Fibroblast of villous mesenchyme (primary cell): Measurements from ENCODE around the gene AASDH. TPM values are rescaled to one million over a fixed set of nuclear protein-coding genes. Genes with fewer than 3 reads are reported as not detected.

Source experiments
- DNase-seq: peaks from one replicate; pipeline ENCODE4 v3.0.0-alpha.2; 2010; ENCODE audit warnings: low read depth
- H3K4me3 ChIP-seq: 2 replicates; pipeline ENCODE4 v1.5.1; 2011; ENCODE audit warnings: low read depth, mild to moderate bottlenecking, low read length
- CTCF ChIP-seq: IDR thresholded peaks from 2 replicates; pipeline ENCODE4 v1.5.1; 2012; ENCODE audit warnings: low read depth, mild to moderate bottlenecking, low read length; ENCODE audit not compliant: insufficient read depth
- small RNA-seq: library from RNA; depleted of rRNA; stranded (forward); fragments of <200 nt; gene quantifications from one replicate; pipeline ENCODE3, GENCODE V24; 2012
- total RNA-seq: library from RNA; depleted of rRNA; stranded (reverse); fragments of >200 nt; gene quantifications from 2 replicates; pipeline ENCODE4 v1.2.3, GENCODE V29; 2012

The AASDH gene
- total RNA-seq, 1 donor = 25.5 TPM

GRCh38 chr4:56293121-56293520 is 94.2 kb downstream of the AASDH start:
- no peak for DNase-seq
- H3K4me3 ChIP-seq = no peak overlapping the region
- no peak for TF ChIP-seq CTCF

- no peak for TF ChIP-seq CTCF
- peak; percentile 11 for DNase-seq
- peak overlapping the region; percentile 16 for H3K4me3 ChIP-seq
These were observed 97.4 kb downstream of the AASDH start for GRCh38 chr4:56289934-56290333.

- H3K4me3 ChIP-seq = no peak overlapping the region
- no peak for DNase-seq
- TF ChIP-seq CTCF = no peak
These were observed 98.6 kb downstream of the AASDH start for GRCh38 chr4:56288663-56289062.

Small RNA genes lying within 50 kb of the gene (small RNA-seq; reads per million reads assigned to genes)
- gene RNU6-197P = not detected

Other genes starting within 250 kb of the AASDH start
- 11.0 and 25.5 TPM in 2 replicates for gene PPAT, start 48.1 kb upstream of the AASDH start, total RNA-seq
- gene PAICS, start 48.8 kb upstream of the AASDH start, total RNA-seq = 29.3 and 57.9 TPM in 2 replicates
- 62.5 and 93.3 TPM in 2 replicates for gene SRP72, start 80.1 kb upstream of the AASDH start, total RNA-seq
- 0.32 and 0.43 TPM in 2 replicates for gene ARL9, start 118.3 kb upstream of the AASDH start, total RNA-seq